Stomach smooth muscle (tissue), 2 donors: ENCODE data around the gene ARL17A.
"Not testable (repeated sequence)": the region's sequence is repeated elsewhere in the genome, so short reads cannot be mapped to it uniquely, and the experiment has no call there.

Experiments used
- H3K27ac ChIP-seq: one replicate; pipeline ENCODE4 v1.7.0; 2013; ENCODE audit warnings: mild to moderate bottlenecking, low read length, inconsistent platforms
- H3K27me3 ChIP-seq, 2 donors: one replicate each; pipeline ENCODE4 v1.7.0; 2013; ENCODE audit warnings: low read length in 2 of 2; ENCODE audit not compliant: insufficient read depth in 2 of 2, control insufficient read depth in 1 of 2
- H3K36me3 ChIP-seq, 2 donors: one replicate each; pipeline ENCODE4 v1.7.0; 2013; ENCODE audit warnings: low read length in 2 of 2; ENCODE audit not compliant: control insufficient read depth in 2 of 2, insufficient read depth in 2 of 2
- H3K4me1 ChIP-seq: one replicate; pipeline ENCODE4 v1.7.0; 2013; ENCODE audit warnings: low read length; ENCODE audit not compliant: control insufficient read depth, insufficient read depth
- H3K4me3 ChIP-seq, 2 donors: one replicate each; pipeline ENCODE4 v1.7.0; 2013; ENCODE audit warnings: low read length in 2 of 2
- H3K9ac ChIP-seq, 2 donors: one replicate each; pipeline ENCODE4 v1.7.0; 2013; ENCODE audit warnings: low read length in 2 of 2, mild to moderate bottlenecking in 1 of 2
- H3K9me3 ChIP-seq, 2 donors: one replicate each; pipeline ENCODE4 v1.7.0; 2013; ENCODE audit warnings: low read length in 2 of 2; ENCODE audit not compliant: control insufficient read depth in 2 of 2
- donor health status: healthy.
- donor health status: Pancreatic carcinoma.

Gene ARL17A

DNA sequence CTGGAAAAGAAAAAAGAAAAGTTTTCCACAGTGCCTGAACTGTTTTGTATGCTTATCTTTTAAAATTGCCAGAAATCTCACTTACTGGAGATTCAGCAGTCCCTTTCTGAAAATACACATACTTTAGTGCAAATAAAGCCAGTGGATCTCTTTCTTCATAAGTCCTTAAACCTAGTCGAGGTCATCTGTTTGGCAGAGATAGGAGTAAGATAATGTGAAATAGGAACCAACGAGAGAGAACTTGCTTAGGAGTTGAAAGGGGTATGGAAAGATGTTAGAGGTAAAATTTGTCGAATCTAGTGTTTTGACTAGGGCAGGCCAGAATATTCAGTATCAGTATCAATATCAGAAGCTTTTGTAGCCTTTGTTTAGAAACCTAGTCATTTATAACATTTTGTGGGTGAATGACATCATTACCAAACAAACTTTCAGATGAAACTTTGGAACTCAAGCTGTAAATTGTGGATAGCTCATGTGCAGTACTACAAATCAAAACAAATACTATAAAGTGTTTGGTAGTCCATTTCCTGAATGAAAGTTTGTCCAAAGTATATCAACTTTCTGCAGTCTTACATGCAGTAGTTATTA, 18.9 kb upstream of the ARL17A start:
- H3K36me3 ChIP-seq, H3K4me1 ChIP-seq, H3K9ac ChIP-seq, H3K9me3 ChIP-seq, H3K27me3 ChIP-seq, H3K4me3 ChIP-seq, H3K27ac ChIP-seq: not testable (repeated sequence)

- not testable (repeated sequence) for H3K4me3 ChIP-seq, H3K9ac ChIP-seq, H3K36me3 ChIP-seq, H3K9me3 ChIP-seq, H3K4me1 ChIP-seq, H3K27me3 ChIP-seq, H3K27ac ChIP-seq
Observed at GRCh38 chr17:46591332-46591731, 11.8 kb upstream of the ARL17A start.

GRCh38 chr17:46590157-46591146, 11.0 kb upstream of the ARL17A start, which contains the start of gene NSF:
TSS of gene NSF (plus strand) at chr17:46590669. CDS start at chr17:46590776, 107 bp downstream.
- not testable (repeated sequence) for H3K4me1 ChIP-seq, H3K36me3 ChIP-seq, H3K27ac ChIP-seq, H3K27me3 ChIP-seq, H3K9me3 ChIP-seq, H3K4me3 ChIP-seq, H3K9ac ChIP-seq

- H3K27ac ChIP-seq, H3K9ac ChIP-seq, H3K36me3 ChIP-seq, H3K27me3 ChIP-seq, H3K9me3 ChIP-seq, H3K4me3 ChIP-seq, H3K4me1 ChIP-seq: not testable (repeated sequence)
Observed at GRCh38 chr17:46585444-46585843, 6.0 kb upstream of the ARL17A start.

DNA sequence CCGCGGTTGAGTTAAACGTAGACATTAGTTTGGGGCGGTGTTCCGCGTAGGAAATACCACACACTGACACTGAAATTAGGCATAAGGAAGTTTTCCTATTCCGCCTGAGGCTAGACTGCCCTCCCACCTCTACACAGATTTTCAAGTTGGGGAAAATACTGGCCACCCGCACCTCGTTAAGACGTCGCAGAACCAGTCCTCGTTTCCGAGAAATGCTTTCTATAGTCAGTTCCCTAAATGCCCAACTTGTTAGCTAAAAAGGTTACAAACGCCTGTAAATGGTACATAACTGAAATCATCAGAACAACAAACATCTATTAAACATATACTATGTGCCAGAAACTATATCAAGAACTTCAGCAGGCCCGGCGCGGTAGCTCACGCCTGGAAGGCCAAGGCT, 591 bp upstream of the ARL17A start:
- not testable (repeated sequence) for H3K9ac ChIP-seq, H3K9me3 ChIP-seq, H3K27ac ChIP-seq, H3K36me3 ChIP-seq, H3K27me3 ChIP-seq, H3K4me1 ChIP-seq
- H3K4me3 ChIP-seq, result peak overlapping the region in 1 of 2 donors; percentile 35

DNA sequence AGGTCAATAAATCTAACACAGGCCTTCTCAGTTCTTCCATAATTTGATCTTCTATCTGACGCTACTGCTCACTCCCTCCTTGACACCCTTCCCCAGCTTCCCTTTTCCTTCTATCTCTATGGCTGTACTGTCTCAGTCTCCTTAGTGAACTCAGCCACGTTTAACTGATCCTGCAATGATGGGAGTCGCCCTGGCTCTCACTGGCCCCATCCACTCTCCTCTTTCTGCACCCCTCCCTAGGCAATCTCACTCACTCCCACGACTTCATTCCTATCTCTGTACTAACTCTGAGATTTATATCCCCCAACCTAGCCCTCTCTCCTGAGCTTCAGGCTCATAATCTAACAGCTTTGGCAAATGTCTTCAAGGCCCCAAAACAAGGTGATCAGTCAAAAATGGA, 7.7 kb downstream of the ARL17A start:
- not testable (repeated sequence) for H3K4me3 ChIP-seq, H3K27ac ChIP-seq, H3K9ac ChIP-seq, H3K9me3 ChIP-seq, H3K4me1 ChIP-seq, H3K36me3 ChIP-seq, H3K27me3 ChIP-seq

GRCh38 chr17:46566980-46567379, 12.5 kb downstream of the ARL17A start:
- H3K4me3 ChIP-seq, H3K27ac ChIP-seq, H3K36me3 ChIP-seq, H3K4me1 ChIP-seq, H3K27me3 ChIP-seq, H3K9ac ChIP-seq, H3K9me3 ChIP-seq: not testable (repeated sequence)

GRCh38 chr17:46566284-46566683, 13.2 kb downstream of the ARL17A start:
- not testable (repeated sequence) for H3K4me3 ChIP-seq, H3K27ac ChIP-seq, H3K36me3 ChIP-seq, H3K9me3 ChIP-seq, H3K9ac ChIP-seq, H3K27me3 ChIP-seq, H3K4me1 ChIP-seq

DNA sequence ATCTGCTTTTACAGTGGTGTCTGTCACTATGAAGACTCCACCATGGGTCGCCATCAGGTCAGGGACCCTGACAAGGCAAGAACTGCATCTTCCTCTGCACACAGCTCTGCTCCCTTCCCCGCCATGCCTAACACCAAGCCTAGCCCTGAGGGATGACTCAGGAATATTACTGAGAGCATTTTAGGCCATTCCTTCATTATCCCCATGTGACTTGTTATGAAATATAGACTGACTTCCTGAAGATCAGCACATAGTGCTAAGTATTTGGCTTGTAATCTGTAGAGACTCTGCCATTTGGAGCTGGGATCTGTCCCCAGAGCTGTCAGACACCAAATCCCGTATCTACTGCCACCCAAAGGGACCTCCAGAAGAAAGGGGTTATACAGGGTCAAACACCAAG, 19.4 kb downstream of the ARL17A start:
- not testable (repeated sequence) for H3K27me3 ChIP-seq, H3K27ac ChIP-seq, H3K36me3 ChIP-seq, H3K4me1 ChIP-seq, H3K4me3 ChIP-seq, H3K9me3 ChIP-seq, H3K9ac ChIP-seq

DNA sequence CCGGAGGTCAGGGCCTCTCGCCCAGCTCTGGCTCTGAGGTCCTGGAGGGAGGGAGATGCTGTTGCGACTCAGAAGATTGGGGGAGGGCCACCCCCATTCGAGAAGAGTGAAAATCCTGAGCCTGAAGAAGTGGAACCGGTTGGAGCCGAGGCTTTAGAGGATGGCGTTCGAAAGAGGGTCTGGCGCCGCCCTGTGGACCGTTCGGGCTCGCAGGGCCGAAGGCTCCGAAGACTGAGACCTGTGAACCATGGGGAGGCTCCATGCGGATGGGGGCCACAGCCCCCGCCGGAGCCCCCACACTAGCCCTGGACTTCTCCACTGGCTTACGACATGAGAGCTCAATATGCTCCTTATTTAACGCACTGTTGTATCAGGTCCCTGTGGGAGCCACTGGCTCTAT, 20.3 kb downstream of the ARL17A start:
- H3K4me3 ChIP-seq, H3K9ac ChIP-seq, H3K27ac ChIP-seq, H3K36me3 ChIP-seq, H3K9me3 ChIP-seq, H3K4me1 ChIP-seq, H3K27me3 ChIP-seq: not testable (repeated sequence)

DNA sequence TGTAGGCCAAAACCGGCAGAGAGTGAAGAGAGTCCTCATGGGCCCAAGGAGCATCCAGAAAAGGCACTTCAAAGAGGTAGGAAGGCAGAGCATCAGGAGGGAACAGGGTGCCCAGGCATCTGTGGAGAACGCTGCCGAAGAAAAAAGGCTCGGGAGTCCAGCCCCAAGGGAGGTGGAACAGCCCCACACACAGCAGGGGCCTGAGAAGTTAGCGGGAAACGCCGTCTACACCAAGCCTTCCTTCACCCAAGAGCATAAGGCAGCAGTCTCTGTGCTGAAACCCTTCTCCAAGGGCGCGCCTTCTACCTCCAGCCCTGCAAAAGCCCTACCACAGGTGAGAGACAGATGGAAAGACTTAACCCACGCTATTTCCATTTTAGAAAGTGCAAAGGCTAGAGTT, 30.9 kb downstream of the ARL17A start:
- not testable (repeated sequence) for H3K9me3 ChIP-seq, H3K9ac ChIP-seq, H3K36me3 ChIP-seq, H3K27me3 ChIP-seq, H3K27ac ChIP-seq, H3K4me3 ChIP-seq, H3K4me1 ChIP-seq
